ENCODE data around the gene PACS2.

PACS2 gene

DNA sequence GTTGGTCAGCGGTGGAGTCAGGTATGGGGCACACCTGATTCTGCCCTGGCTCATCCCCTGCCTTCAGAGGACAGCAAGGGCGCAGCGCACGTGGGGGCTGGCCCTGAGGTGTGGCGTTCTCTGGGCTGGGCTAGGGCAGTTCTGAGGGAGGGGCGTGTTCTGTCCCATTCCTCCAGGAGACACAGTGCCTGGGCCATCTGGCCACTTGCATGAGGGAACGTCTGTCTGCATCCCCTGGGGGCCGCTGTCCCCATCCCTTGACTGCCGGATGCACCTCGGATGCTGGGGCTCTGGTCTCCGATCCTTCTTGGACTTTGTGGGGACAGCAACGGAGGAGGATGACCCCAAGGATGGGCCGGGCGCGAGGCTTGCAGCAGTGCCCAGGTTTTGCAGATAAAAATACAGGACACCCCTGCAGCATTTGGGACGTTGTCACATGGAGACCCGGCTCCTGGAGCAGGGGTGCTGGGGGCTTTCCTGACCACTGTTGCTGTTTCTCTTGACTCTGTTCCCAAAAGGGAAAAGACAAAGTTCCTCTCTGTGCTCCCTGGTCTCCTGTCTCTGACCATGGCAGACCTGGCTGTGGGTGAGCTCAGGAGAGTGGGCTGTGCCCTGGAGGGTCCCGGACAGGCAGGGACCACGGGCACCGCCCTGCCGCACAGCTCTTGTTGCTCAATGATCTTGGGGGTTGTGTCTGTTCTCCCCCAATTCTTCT is 112.0 kb downstream of the PACS2 start:
- Histone ChIP-seq H3K27me3 (ENCODE audit: control insufficient read depth in 5 of 5, insufficient read depth in 4 of 5, low read length in 5 of 5) (no peaks in the 10 kb centered on the region), H3K9me3 (ENCODE audit: control insufficient read depth in 5 of 5, low read length in 5 of 5) (no peaks in the 10 kb centered on the region), H3K4me3 (ENCODE audit: low read depth in 1 of 5, low read length in 5 of 5) (no peak overlapping the region), H3K9ac (ENCODE audit: low read length in 5 of 5) (no peak overlapping the region), H3K27ac (ENCODE audit: low read depth, low read length) (no peak overlapping the region), H3K4me1 (ENCODE audit: control insufficient read depth in 5 of 5, insufficient read depth in 5 of 5, low read length in 5 of 5) (peaks cover 4 to 33% (median 28%) of the 10 kb centered on the region in 5 donors), H3K36me3 (ENCODE audit: control insufficient read depth in 5 of 5, insufficient read depth in 5 of 5, low read length in 5 of 5) (peaks cover 0 to 16% (median 5%) of the 10 kb centered on the region in 5 donors)

DNA sequence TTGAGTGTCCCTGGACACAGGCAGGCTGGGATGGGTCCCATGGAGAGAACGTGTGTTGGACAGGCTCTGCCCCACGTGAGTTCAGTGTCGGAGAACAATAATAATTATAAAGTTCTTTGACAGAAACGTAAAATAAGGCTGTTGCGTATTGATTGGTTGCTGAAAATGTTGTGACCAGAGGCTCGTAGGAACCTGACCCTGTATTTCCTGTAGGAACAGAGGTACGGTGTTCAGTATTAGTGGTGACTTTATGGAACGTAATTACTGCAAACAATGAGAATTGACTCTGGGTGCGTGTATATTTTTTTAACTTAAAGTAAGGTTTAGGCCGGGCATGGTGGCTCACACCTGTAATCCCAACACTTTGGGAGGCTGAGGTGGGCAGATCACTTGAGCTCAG is 112.9 kb downstream of the PACS2 start:
- H3K4me1 ChIP-seq (ENCODE audit: control insufficient read depth in 5 of 5, insufficient read depth in 5 of 5, low read length in 5 of 5), result peaks cover 4 to 25% (median 20%) of the 10 kb centered on the region in 5 donors
- no peaks in the 10 kb centered on the region for H3K27me3 ChIP-seq (ENCODE audit: control insufficient read depth in 5 of 5, insufficient read depth in 4 of 5, low read length in 5 of 5)
- no peaks in the 10 kb centered on the region for H3K9me3 ChIP-seq (ENCODE audit: control insufficient read depth in 5 of 5, low read length in 5 of 5)
- H3K4me3 ChIP-seq (ENCODE audit: low read depth in 1 of 5, low read length in 5 of 5), result no peak overlapping the region
- peaks cover 0 to 16% (median 5%) of the 10 kb centered on the region in 5 donors for H3K36me3 ChIP-seq (ENCODE audit: control insufficient read depth in 5 of 5, insufficient read depth in 5 of 5, low read length in 5 of 5)
- H3K27ac ChIP-seq (ENCODE audit: low read depth, low read length), result no peak overlapping the region
- no peak overlapping the region for H3K9ac ChIP-seq (ENCODE audit: low read length in 5 of 5)

DNA sequence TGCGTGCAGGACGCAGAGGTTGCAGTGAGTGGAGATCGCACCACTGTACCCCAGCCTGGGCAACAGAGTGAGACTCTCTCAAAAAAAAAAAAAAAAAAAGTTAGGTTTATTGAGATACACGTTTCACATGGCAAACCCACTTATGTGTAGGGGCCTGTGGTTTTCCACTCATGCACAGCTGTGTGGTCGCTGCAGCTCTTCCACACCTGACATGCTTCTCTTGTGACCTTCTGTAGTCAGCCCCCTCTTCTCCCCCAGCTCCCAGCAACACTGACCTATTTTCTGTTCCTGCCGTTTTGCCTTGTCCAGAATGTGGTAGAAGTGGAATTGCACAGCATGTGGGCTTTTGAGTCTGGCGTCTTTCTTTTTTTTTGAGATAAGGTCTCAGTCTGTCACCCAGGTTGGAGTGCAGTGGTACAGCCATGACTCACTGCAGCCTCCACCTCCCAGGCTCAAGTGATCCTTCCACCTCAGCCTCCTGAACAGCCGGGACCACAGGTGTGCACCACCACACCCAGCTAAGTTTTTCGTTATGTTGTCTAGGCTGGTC is 113.5 kb downstream of the PACS2 start:
- no peak overlapping the region for H3K4me3 ChIP-seq (ENCODE audit: low read depth in 1 of 5, low read length in 5 of 5)
- no peaks in the 10 kb centered on the region for H3K27me3 ChIP-seq (ENCODE audit: control insufficient read depth in 5 of 5, insufficient read depth in 4 of 5, low read length in 5 of 5)
- H3K9me3 ChIP-seq (ENCODE audit: control insufficient read depth in 5 of 5, low read length in 5 of 5), result no peaks in the 10 kb centered on the region
- no peak overlapping the region for H3K27ac ChIP-seq (ENCODE audit: low read depth, low read length)
- H3K9ac ChIP-seq (ENCODE audit: low read length in 5 of 5), result no peak overlapping the region
- H3K4me1 ChIP-seq (ENCODE audit: control insufficient read depth in 5 of 5, insufficient read depth in 5 of 5, low read length in 5 of 5), result peaks cover 4 to 22% (median 17%) of the 10 kb centered on the region in 5 donors
- peaks cover 0 to 16% (median 5%) of the 10 kb centered on the region in 5 donors for H3K36me3 ChIP-seq (ENCODE audit: control insufficient read depth in 5 of 5, insufficient read depth in 5 of 5, low read length in 5 of 5)

DNA sequence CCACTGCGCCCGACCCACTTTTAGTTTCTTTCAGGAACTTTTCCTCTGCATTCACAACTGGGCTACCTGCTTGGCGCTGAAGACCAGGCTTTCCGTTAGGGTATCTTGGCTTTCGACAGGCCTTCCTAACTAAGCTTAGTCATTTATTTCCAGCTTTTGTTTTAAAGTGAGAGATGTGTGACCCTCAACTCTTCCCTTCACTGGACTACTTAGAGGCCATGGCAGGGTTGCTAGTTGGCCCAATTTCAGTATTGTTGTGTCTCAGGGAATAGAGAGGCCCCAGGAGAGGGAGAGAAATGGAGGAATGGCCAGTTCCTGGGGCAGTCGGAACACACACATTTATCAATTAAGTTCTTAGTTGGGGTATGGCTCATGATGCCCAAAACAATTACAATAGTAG is 115.5 kb downstream of the PACS2 start:
- no peak overlapping the region for H3K9ac ChIP-seq (ENCODE audit: low read length in 5 of 5)
- H3K9me3 ChIP-seq (ENCODE audit: control insufficient read depth in 5 of 5, low read length in 5 of 5), result no peaks in the 10 kb centered on the region
- H3K4me3 ChIP-seq (ENCODE audit: low read depth in 1 of 5, low read length in 5 of 5), result no peak overlapping the region
- peaks cover 0 to 14% (median 3%) of the 10 kb centered on the region in 5 donors for H3K36me3 ChIP-seq (ENCODE audit: control insufficient read depth in 5 of 5, insufficient read depth in 5 of 5, low read length in 5 of 5)
- peaks cover 4 to 22% (median 17%) of the 10 kb centered on the region in 5 donors for H3K4me1 ChIP-seq (ENCODE audit: control insufficient read depth in 5 of 5, insufficient read depth in 5 of 5, low read length in 5 of 5)
- H3K27ac ChIP-seq (ENCODE audit: low read depth, low read length), result peak overlapping the region; percentile 50
- H3K27me3 ChIP-seq (ENCODE audit: control insufficient read depth in 5 of 5, insufficient read depth in 4 of 5, low read length in 5 of 5), result no peaks in the 10 kb centered on the region

DNA sequence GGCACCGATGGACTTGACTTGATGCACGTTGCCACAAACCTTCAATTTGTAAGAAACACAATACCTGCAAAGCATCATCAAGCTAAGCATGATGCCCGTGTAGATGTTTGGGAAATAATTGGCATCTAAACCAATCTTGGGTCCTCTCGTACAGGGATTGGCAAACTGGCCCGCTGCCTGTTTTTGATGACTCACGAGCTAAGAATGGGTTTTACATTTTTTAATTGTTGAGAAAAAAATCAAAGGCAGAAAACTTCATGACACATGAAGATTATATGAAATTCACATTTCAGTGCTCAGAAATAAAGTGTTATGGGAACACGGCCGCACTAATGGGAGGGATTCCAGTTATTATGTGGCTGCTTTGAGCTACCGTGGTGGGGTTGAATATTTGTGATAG is 116.0 kb downstream of the PACS2 start:
- H3K27me3 ChIP-seq (ENCODE audit: control insufficient read depth in 5 of 5, insufficient read depth in 4 of 5, low read length in 5 of 5), result no peaks in the 10 kb centered on the region
- peaks cover 4 to 22% (median 17%) of the 10 kb centered on the region in 5 donors for H3K4me1 ChIP-seq (ENCODE audit: control insufficient read depth in 5 of 5, insufficient read depth in 5 of 5, low read length in 5 of 5)
- H3K9me3 ChIP-seq (ENCODE audit: control insufficient read depth in 5 of 5, low read length in 5 of 5), result no peaks in the 10 kb centered on the region
- no peak overlapping the region for H3K9ac ChIP-seq (ENCODE audit: low read length in 5 of 5)
- no peak overlapping the region for H3K4me3 ChIP-seq (ENCODE audit: low read depth in 1 of 5, low read length in 5 of 5)
- H3K36me3 ChIP-seq (ENCODE audit: control insufficient read depth in 5 of 5, insufficient read depth in 5 of 5, low read length in 5 of 5), result peaks cover 0 to 12% (median 3%) of the 10 kb centered on the region in 5 donors
- H3K27ac ChIP-seq (ENCODE audit: low read depth, low read length), result peak overlapping the region; percentile 50

DNA sequence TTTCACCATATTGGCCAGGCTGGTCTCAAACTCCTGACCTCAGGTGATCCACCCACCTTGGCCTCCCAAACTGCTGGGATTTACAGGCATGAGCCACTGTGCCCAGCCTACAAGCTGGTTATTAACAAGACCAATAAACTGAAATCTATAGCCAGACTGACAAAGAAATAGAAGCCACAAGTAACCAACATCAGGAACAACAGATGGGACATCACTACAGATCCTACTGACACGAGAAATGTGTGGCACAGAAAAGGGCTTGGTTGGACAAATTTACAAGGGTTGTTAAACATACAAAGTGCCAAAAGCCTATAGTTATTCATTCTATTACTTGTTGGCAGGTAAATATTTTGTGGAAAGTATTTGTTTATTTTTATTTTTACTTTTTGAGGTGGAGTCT is 116.7 kb downstream of the PACS2 start:
- H3K36me3 ChIP-seq (ENCODE audit: control insufficient read depth in 5 of 5, insufficient read depth in 5 of 5, low read length in 5 of 5), result peaks cover 0 to 11% (median 3%) of the 10 kb centered on the region in 5 donors
- peaks cover 4 to 22% (median 17%) of the 10 kb centered on the region in 5 donors for H3K4me1 ChIP-seq (ENCODE audit: control insufficient read depth in 5 of 5, insufficient read depth in 5 of 5, low read length in 5 of 5)
- H3K27ac ChIP-seq (ENCODE audit: low read depth, low read length), result peak overlapping the region; percentile 50
- H3K9ac ChIP-seq (ENCODE audit: low read length in 5 of 5), result no peak overlapping the region
- H3K27me3 ChIP-seq (ENCODE audit: control insufficient read depth in 5 of 5, insufficient read depth in 4 of 5, low read length in 5 of 5), result no peaks in the 10 kb centered on the region
- no peak overlapping the region for H3K4me3 ChIP-seq (ENCODE audit: low read depth in 1 of 5, low read length in 5 of 5)
- no peaks in the 10 kb centered on the region for H3K9me3 ChIP-seq (ENCODE audit: control insufficient read depth in 5 of 5, low read length in 5 of 5)

DNA sequence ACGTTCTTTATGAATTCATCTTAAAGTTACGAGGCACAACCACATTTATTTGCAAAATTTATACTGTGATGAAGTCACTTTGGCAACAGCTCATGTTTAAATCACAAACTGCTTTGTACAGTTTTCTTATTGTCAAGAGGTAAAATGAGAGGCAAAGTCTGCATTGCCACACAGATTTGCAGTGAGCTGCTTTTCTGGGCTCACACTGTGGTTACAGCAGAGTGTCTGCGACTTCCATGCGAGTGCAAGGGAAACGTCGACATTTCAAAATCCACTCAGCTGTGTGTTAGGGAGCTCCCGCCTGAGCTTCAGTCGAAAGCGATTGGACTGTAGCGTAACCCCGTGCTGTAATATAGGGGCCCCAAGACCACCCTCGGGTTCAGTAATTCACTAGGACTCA is 118.1 kb downstream of the PACS2 start:
- H3K36me3 ChIP-seq (ENCODE audit: control insufficient read depth in 5 of 5, insufficient read depth in 5 of 5, low read length in 5 of 5), result peaks cover 0 to 5% (median 0%) of the 10 kb centered on the region in 5 donors
- peaks cover 4 to 24% (median 17%) of the 10 kb centered on the region in 5 donors for H3K4me1 ChIP-seq (ENCODE audit: control insufficient read depth in 5 of 5, insufficient read depth in 5 of 5, low read length in 5 of 5)
- no peaks in the 10 kb centered on the region for H3K27me3 ChIP-seq (ENCODE audit: control insufficient read depth in 5 of 5, insufficient read depth in 4 of 5, low read length in 5 of 5)
- H3K27ac ChIP-seq (ENCODE audit: low read depth, low read length), result no peak overlapping the region
- H3K9me3 ChIP-seq (ENCODE audit: control insufficient read depth in 5 of 5, low read length in 5 of 5), result no peaks in the 10 kb centered on the region
- no peak overlapping the region for H3K4me3 ChIP-seq (ENCODE audit: low read depth in 1 of 5, low read length in 5 of 5)
- no peak overlapping the region for H3K9ac ChIP-seq (ENCODE audit: low read length in 5 of 5)

DNA sequence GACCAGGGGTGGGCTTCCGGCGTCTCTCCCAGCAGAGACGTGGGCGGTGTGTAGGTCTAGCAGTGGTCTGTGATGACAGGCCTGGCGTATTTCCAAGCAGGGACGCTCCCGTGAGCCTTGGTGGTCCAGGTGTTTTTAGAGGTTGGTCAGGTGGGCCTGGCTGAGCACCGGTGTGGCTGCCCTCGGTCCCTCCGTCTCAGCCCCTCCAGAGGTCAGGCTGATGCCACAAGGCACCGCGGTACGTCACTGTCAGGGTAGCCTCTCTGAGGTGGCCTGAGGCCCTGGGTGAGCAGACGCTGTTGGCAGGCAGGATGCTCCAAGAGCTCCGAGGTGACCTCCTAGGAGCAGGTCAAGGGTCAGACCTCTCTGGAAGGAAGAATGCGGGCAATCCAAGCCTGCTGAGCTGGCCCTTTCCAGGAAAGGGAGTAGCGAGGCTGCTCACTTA is 118.6 kb downstream of the PACS2 start:
- H3K4me3 ChIP-seq (ENCODE audit: low read depth in 1 of 5, low read length in 5 of 5), result no peak overlapping the region
- peaks cover 4 to 20% (median 17%) of the 10 kb centered on the region in 5 donors for H3K4me1 ChIP-seq (ENCODE audit: control insufficient read depth in 5 of 5, insufficient read depth in 5 of 5, low read length in 5 of 5)
- H3K27ac ChIP-seq (ENCODE audit: low read depth, low read length), result no peak overlapping the region
- no peaks in the 10 kb centered on the region for H3K9me3 ChIP-seq (ENCODE audit: control insufficient read depth in 5 of 5, low read length in 5 of 5)
- H3K27me3 ChIP-seq (ENCODE audit: control insufficient read depth in 5 of 5, insufficient read depth in 4 of 5, low read length in 5 of 5), result no peaks in the 10 kb centered on the region
- H3K36me3 ChIP-seq (ENCODE audit: control insufficient read depth in 5 of 5, insufficient read depth in 5 of 5, low read length in 5 of 5), result peaks cover 0 to 5% (median 0%) of the 10 kb centered on the region in 5 donors
- no peak overlapping the region for H3K9ac ChIP-seq (ENCODE audit: low read length in 5 of 5)

DNA sequence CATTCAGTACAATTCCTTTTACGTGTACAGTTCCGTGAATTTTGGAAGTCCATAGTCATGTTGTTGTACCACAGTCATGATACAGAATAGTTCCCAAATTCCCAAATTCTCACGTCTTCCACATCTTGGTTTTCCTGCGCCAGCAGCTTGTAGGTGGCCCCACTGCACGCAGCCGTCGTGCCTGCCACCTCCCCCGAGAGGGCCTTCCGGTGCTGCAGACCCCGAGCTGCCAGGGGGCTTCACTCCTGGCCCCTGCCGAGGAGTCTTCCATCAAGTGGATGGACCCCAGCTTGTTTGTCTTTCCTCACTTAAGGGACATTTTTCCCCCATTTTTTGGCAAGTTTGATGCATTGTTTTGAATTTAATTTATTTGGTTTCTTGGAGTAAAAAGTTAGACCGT is 121.9 kb downstream of the PACS2 start:
- Histone ChIP-seq H3K4me3 (ENCODE audit: low read depth in 1 of 5, low read length in 5 of 5) (no peak overlapping the region), H3K27me3 (ENCODE audit: control insufficient read depth in 5 of 5, insufficient read depth in 4 of 5, low read length in 5 of 5) (no peaks in the 10 kb centered on the region), H3K36me3 (ENCODE audit: control insufficient read depth in 5 of 5, insufficient read depth in 5 of 5, low read length in 5 of 5) (peaks cover 0 to 32% (median 12%) of the 10 kb centered on the region in 5 donors)

More for the DNA sequence above, 121.9 kb downstream of the PACS2 start:
- Histone ChIP-seq H3K4me1 (ENCODE audit: control insufficient read depth in 5 of 5, insufficient read depth in 5 of 5, low read length in 5 of 5) (peaks cover 0 to 4% (median 3%) of the 10 kb centered on the region in 5 donors), H3K27ac (ENCODE audit: low read depth, low read length) (no peak overlapping the region), H3K9me3 (ENCODE audit: control insufficient read depth in 5 of 5, low read length in 5 of 5) (no peaks in the 10 kb centered on the region), H3K9ac (ENCODE audit: low read length in 5 of 5) (no peak overlapping the region)
